GM19240 (cell line): ENCODE measurements around the gene TRNT1.
A peak's percentile ranks its signal among the peaks of the same experiment; 100 is the strongest.

Source experiments
- DNase-seq: peaks from one replicate; pipeline ENCODE4 v3.0.0; 2011; ENCODE audit warnings: low spot score; ENCODE audit not compliant: insufficient read length

The TRNT1 gene

DNA sequence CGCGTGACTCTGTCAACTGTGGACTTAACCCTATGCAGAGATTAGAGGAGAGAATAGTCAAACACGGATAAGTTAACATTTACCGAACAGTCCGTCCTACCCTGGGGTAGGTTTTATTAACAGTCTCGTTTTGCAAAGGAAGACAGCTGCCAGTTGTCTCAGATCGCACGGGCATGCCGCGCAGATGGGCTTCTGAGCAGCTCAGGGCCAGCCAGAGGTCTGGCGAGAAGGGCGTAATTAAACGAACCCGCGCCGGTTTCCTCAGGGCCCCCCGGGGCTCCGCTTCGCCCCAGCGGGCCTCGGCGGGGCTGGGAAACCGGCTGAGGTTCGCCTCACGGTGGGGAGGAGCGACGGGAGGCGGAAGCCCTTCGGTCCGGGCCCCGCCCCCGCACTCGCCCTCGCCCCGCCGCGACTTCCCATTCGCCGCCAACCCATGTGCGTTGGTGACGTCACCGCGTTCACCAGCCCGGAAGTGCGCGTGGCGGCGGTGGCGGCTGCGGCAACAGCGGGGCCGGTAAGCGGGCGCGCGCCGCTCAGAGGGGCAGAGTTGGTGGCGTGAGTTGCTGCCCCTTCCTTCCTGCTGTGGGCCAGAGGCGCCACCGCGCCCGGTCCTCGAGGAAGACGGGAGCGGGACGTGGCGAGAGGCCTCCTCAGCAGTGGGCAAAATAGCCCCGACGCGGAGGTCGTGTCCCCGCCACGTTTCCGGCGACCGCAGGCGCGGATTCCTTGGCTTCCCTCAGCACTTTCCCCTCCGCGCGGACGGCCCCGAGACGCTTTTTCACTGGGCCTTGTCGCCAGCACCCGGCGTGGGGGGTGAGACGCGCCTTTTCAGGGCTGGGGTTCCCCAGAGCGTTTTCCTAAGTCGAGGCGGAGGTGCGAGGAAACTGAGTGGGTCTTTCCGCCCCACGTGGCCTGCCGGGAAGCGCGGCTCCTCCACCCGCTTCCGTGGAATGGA is at the start of gene TRNT1:
TSS of gene TRNT1 (plus strand) at position 464 of the 955 bp plus-strand sequence. CDS start 2,101 bp downstream, outside the sequence.
- peak; percentile 86 for DNase-seq

DNA sequence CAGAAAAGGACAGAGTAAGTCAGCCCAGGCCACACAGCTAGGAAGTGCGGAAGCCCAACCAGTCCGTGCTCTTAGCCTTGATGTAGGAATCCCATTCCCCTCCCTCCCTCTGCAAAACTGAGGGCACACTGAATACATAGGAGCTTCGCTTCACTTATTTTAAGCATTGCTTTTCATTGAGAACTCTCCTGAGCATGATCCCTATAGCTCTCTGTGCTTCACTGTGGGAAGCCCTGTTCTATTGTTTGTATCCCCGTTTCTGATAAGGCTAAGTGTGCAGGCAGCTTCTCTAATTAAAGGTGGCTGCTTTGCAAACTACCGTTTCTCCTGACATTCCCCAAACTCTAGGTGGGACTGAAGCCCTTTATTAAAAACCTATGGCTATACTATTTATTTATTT is 46.4 kb upstream of the TRNT1 start:
- DNase-seq = no peak

DNA sequence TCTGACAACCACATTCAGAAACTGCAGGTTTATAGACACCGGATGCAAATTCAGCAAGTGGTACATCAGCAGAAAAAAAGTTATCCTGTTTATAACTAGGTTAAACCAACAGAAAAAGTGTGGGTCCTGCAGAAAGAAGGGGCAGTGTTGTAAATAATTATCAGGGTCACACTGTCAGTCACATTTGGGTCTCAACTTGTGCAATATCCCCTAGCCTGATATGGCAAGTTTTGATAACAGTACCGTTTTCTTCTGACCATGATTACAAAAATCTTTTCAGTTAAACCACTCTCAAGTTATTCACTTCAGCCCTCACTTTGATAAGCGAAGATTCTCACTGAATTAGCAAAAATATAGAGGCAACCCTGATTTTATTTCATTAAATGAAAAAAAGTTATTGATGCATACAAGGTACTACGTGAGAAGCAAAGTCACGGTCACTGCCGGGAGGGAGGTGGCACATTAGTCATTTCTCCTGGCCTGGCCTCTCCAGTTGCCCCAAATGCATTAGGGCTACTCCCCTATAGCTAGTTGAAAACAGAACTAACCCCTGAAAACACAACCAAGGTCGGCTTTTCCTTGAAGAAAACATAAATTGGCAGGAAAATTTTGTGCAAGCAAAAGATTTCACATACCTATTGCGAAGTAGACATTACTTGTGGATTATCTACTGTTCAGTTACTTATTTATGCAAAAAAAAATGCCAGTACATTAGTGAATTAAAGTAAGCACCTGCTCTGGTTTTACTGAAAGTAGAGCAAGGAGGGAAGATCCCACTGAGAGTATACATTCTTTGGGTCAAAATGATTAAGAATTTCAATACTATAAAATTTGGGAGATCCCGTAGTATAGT is 45.1 kb upstream of the TRNT1 start:
- DNase-seq = no peak

- no peak for DNase-seq
These were observed 44.4 kb upstream of the TRNT1 start for GRCh38 chr3:3082234-3082924.

DNA sequence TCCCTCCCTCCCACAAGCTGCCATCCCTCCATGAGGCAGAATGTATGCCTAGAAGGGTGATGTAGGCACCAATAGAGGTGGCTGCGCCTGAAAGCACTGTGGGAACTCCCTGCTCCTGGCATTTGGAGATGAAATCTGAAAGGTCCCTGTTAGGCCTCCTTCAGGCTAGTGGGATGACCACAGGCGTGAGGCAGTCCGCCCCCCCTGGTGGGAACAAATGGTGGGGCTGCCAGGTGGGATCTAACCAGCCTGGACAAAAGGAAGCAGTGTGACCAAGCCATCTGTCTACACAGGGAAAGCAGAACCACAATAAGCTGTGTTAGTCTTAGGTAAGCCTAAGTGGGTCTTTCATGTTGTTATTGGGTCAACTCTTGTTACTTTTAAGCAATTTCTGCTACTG is 41.9 kb upstream of the TRNT1 start:
- no peak for DNase-seq

DNA sequence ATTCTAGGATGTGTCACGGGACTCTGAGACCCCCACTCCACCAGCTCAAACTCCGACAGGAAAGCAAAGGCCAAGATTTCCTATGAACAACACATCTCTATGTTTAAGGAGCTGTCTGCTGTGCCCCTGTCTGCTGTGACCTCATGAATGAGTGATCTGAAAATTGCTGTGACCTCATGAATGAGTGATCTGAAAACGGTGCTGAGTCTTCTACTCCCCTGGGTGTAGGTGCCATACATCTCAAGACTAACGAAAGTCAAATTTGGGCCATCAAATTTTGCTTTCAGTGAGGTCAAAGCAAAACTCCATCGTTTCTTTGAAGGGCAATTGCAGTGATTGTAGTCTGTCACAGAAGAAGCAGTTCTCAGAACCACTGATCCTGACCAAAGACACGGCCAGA is 41.0 kb upstream of the TRNT1 start:
- no peak for DNase-seq

- no peak for DNase-seq
These were observed 40.5 kb upstream of the TRNT1 start for GRCh38 chr3:3086239-3086638.

DNA sequence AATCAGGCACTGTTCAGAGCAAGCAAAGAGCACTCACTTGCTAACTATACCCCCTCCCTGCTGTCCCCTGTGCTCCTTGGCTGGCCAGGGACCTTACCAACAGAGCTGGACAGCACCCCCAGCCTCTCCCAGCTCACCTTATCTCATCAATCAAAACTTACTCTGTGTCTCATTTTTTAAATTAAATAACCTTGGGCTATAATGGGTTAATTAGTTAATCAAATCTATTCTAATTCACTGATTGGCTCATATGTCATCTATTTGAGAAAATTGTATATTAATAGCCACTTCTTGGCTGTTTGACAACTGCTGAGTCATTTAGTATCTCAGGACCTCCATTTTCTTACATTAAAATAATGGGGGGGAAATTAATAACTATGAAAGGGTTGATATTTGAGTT is 39.5 kb upstream of the TRNT1 start:
- no peak for DNase-seq

DNA sequence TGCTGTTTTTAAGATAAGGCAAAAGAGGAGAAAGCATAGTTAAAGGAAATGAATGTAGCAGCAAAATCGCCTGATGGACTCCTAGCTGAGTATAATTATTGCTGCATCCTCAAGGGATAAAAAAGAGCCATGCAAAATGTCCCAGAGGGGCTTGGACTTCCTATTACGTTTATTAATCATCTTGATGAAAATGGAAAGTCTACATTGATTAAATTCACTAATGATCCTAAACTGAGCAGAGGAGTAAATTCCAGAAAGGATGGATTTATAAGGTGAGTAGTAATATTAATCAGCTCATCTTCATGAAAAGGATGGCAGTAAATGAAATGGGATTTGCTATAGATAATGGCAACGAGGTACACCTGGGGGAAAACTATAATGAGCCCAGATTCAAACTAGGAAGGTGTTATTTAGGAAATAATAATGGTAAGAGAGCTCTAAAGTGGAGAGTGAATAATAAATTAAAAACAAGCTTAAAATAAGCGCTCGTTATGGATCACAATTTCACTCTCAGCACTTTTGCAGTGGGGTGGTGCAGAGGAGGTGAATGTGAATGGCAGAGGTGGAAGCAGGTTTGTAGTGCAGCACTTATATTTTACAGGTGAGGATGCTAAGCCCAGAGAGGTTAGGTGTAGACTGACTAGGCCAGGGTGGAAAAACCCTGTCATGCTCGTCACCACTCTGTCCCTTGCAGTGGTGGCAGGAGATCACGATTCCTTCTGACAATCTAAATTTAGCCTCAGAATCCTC is 38.8 kb upstream of the TRNT1 start:
- DNase-seq = no peak

GRCh38 chr3:3089017-3089416 is 37.7 kb upstream of the TRNT1 start:
- DNase-seq = no peak

DNA sequence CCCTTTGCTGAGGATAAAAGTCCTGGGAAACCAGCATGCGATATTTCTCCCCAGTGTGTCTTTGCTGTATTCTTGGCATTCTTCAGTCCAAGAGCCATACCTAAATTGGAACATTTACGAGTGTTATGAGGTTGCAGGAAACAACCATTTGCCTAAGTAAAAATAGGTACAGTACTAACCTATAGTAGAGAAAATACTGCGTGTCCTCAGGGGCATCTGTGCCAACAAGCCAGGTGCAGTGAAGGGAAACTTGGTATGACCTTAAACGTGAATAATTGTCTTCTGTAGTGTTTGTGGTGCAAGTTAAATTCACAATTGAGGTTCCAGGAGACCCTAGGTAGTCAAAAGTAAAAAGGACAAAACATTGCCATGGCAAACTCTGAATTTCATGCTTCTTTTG is 28.8 kb upstream of the TRNT1 start:
- no peak for DNase-seq

DNA sequence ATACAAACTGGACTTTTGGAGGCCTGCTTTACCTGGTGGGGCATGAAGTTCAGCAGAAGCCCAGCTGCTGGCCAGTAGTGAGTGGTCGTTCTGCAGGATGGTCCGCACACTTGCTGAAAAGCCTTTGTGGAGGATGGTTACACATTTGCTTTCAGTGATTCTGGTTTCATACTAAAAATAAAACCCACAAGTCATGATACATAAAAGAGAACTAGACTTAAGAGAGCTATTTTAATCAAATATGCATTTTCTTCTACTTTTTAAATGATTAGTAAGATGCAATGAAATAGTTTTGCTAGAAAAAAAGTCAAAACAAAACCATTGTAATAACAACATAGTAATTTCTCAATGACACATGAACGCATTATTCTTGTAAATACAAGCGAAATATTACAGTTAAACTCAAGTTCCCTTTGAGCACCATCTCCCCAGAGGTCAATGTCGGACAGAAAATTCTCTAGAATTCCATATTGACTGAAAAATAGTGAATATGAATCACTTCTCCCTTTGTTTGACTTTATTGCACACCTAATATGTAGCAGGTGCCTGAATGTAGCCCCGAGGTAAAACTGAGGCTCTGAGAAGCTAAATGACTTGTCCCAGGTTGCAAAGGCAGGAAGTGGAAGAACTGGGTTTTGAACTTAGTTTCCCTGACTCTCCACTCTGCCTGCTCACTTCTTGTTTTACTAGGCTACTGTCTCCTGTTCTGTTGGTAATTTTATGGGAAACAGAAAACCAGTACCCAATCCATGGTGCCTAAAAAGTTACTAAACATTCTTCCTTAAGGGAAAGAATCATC is 24.9 kb upstream of the TRNT1 start:
- DNase-seq = no peak

- DNase-seq = no peak
These were observed 24.0 kb upstream of the TRNT1 start for GRCh38 chr3:3102751-3103150.

GRCh38 chr3:3105246-3105645 is 21.5 kb upstream of the TRNT1 start:
- DNase-seq = no peak

DNA sequence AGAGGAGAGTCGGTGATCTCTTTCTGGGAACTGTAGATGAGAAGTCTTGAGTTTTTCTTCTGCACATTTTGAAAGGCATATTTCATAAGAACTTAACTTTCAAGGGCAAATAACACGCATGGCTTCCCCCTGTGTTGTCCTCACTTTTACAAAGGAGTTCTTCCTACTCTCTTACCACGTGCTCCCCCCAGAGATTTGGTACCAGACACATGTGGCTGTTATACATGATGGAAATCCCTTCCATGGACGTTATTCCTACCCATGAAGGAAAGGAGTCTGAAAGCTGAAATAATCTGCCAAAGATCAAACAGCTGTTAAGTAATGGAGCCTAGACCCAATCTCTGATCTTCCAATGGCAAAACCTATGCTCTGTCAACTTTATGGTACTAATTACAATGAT is 20.9 kb upstream of the TRNT1 start:
- DNase-seq = no peak

- DNase-seq = no peak
These were observed 19.6 kb upstream of the TRNT1 start for GRCh38 chr3:3107181-3107580.

DNA sequence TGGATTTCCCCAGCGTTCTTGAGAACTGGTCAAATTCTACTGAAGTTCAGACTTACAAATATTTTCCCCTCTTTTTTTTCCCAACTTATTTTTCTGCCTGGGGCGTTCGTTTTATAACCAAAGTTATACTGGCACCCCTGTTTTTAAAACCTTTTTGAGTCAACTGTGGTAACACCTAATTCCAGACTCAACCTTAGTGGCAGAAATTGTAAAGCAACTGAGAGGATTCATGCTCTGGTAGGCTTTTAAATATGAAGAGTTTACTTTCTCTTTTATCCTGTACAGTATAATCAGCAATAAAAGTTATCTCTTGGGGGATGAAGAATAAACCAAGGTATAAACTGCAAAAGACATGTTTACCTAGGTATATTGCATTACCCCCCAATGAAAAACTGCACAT is 18.9 kb upstream of the TRNT1 start:
- DNase-seq = no peak

GRCh38 chr3:3109407-3110298 is 17.1 kb upstream of the TRNT1 start:
- DNase-seq = no peak

DNA sequence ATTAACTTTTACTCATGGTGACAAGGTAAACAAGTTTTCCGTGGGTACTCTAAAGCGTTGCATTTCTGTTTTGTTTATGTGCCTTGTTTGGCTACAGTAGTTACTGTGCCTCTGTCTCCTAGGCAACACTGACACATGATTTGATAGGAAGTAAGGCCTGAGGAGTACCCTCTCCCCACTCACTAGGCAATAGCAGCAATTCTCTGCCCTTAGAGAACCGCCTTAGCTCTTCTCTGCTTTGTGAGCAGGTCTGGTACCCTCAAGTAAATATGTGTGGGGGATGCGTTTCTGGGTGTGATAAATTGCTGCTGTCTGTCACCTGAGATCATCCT is 16.5 kb upstream of the TRNT1 start, which contains the start of gene IL5RA:
TSS of gene IL5RA (minus strand) at position 76 of the 332 bp plus-strand sequence. CDS start 5,390 bp downstream, outside the sequence.
- no peak for DNase-seq
